ENCODE results near the gene UBE3A. TPM values are rescaled to one million over a fixed set of nuclear protein-coding genes. Genes with fewer than 3 reads are reported as not detected.
A peak's percentile ranks its signal among the peaks of the same experiment; 100 is the strongest.

Gene UBE3A
- total RNA-seq, 1 donor from 2014 or later = 122 TPM

DNA sequence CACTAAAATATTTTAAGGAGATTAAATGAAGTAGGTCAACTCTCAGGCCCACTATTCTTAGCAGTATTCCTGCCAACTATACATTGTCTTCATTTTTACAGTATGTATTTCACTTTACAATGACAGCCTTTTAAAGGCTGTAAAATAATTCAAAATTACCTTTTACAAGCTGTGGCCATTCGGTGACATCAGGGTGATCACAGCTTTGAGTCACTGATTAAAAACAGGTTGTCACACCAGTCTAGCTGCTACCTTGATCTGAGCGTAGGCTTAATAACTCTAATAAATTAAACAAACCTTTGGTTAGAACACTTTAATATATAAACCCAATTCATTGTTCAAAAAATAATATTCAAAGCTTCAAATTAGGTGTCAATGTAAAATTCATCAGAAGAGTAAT, 29.9 kb downstream of the UBE3A start:
- TF ChIP-seq, protein P1, sequence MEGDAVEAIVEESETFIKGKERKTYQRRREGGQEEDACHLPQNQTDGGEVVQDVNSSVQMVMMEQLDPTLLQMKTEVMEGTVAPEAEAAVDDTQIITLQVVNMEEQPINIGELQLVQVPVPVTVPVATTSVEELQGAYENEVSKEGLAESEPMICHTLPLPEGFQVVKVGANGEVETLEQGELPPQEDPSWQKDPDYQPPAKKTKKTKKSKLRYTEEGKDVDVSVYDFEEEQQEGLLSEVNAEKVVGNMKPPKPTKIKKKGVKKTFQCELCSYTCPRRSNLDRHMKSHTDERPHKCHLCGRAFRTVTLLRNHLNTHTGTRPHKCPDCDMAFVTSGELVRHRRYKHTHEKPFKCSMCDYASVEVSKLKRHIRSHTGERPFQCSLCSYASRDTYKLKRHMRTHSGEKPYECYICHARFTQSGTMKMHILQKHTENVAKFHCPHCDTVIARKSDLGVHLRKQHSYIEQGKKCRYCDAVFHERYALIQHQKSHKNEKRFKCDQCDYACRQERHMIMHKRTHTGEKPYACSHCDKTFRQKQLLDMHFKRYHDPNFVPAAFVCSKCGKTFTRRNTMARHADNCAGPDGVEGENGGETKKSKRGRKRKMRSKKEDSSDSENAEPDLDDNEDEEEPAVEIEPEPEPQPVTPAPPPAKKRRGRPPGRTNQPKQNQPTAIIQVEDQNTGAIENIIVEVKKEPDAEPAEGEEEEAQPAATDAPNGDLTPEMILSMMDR (IDR thresholded peaks at IDR 0.05; ENCODE audit: borderline replicate concordance) = no peak
- Histone ChIP-seq H3K27me3 (ENCODE audit: low read depth) (no peaks in the 10 kb centered on the region), H3K9me3 (replicated peaks) (no peaks in the 10 kb centered on the region), H3K27ac (replicated peaks) (no peak overlapping the region), H3K4me3 (no peak overlapping the region), H3K36me3 (peaks cover 14% of the 10 kb centered on the region), H3K4me1 (peaks cover 73% of the 10 kb centered on the region)
- no peak for DNase-seq
- intact Hi-C loops (cut with micrococcal nuclease) = no loop called here

DNA sequence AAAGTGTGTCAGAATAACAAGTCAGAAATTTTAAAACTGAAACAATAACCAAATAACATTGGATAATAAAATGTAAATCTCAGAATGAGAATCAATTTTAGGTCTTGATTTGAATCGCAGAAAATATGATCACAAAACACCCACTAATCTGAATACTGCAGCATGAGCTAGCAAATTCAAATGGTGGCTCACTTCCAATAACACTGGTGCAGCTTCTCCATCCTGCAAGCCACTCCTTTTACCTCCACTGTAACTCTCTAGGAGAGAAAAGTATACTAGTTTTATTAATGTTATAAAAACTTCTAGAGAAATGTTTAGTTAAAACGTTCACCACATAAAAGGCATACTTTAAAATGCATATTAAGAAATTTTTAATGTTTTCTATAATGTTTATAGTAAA, 30.4 kb downstream of the UBE3A start:
- Histone ChIP-seq H3K27me3 (ENCODE audit: low read depth) (no peaks in the 10 kb centered on the region), H3K4me3 (no peak overlapping the region), H3K36me3 (peaks cover 19% of the 10 kb centered on the region), H3K27ac (replicated peaks) (peak overlapping the region; percentile 12), H3K4me1 (peaks cover 68% of the 10 kb centered on the region), H3K9me3 (replicated peaks) (no peaks in the 10 kb centered on the region)
- intact Hi-C loops (cut with micrococcal nuclease) = no loop called here
- DNase-seq = no peak
- TF ChIP-seq, protein P1 (IDR thresholded peaks at IDR 0.05; ENCODE audit: borderline replicate concordance) = no peak

DNA sequence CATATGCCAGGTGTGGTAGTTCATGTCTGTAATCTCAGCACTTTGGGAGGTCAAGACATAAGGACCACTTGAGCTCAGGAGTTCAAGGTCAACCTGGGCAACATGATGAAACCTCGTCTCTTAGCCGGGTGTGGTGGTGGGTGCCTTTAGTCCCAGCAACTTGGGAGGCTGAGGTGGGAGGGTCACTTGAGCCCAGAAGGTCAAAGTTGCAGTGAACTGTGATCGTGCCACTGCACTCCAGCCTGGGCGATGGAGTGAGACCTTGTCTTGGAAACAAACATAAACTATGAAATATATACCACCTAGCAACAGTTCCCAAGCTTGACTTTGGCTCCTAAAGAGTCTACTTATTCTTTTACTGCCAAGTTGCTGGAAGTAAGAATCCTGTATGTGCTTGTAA, 30.9 kb downstream of the UBE3A start:
- H3K4me3 ChIP-seq = no peak overlapping the region
- intact Hi-C loops (cut with micrococcal nuclease) = no loop called here
- H3K9me3 ChIP-seq (replicated peaks) = peaks cover 3% of the 10 kb centered on the region
- H3K27me3 ChIP-seq (ENCODE audit: low read depth) = no peaks in the 10 kb centered on the region
- peak overlapping the region; percentile 12 for H3K27ac ChIP-seq (replicated peaks)
- peaks cover 24% of the 10 kb centered on the region for H3K36me3 ChIP-seq
- DNase-seq = no peak
- TF ChIP-seq, protein P1 (IDR thresholded peaks at IDR 0.05; ENCODE audit: borderline replicate concordance) = no peak
- peaks cover 63% of the 10 kb centered on the region for H3K4me1 ChIP-seq

DNA sequence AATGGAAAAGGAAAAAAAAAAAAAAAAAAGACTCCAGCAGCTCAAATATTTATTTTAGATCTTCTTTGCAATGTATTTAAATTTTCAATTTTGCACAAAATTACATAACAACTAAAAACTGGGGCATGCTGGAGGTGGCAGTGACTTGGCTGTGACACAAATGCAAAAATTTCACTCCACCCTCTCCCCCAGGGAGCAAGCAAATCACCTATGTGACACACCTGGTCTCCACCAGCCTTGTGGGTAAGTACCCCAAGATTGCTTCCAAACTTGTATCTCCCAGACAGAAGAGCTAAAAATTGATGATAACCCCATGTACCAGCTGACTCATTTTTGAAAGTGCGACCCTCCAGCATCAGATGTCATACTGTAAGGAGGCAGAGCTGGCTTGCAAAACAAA, 32.0 kb downstream of the UBE3A start:
- no peak overlapping the region for H3K27ac ChIP-seq (replicated peaks)
- TF ChIP-seq, protein P1 (IDR thresholded peaks at IDR 0.05; ENCODE audit: borderline replicate concordance) = no peak
- H3K4me3 ChIP-seq = no peak overlapping the region
- no peak for DNase-seq
- peaks cover 35% of the 10 kb centered on the region for H3K36me3 ChIP-seq
- intact Hi-C loops (cut with micrococcal nuclease) = no loop called here
- no peaks in the 10 kb centered on the region for H3K27me3 ChIP-seq (ENCODE audit: low read depth)
- peaks cover 14% of the 10 kb centered on the region for H3K9me3 ChIP-seq (replicated peaks)
- H3K4me1 ChIP-seq = peaks cover 52% of the 10 kb centered on the region

DNA sequence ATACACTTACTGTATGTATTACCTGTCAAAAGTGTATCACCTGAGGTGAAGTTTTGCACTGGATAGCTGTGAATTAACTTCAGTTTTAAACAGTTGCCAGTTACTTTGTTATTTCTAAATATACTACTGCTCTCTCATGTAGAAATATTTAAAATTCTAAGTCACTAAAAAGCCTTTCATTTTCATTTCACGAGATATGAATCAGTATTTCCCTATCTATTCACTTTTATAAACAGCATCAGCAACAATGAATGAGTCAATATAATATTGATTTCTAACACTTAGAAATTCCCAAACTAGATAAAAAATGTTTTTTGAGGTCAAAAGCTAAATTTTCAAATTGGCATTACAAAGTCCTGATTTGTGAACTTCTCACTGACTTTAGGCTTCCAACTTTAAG, 32.6 kb downstream of the UBE3A start:
- Histone ChIP-seq H3K9me3 (replicated peaks) (peaks cover 20% of the 10 kb centered on the region), H3K36me3 (peaks cover 41% of the 10 kb centered on the region), H3K27ac (replicated peaks) (no peak overlapping the region), H3K4me3 (no peak overlapping the region), H3K4me1 (peaks cover 46% of the 10 kb centered on the region), H3K27me3 (ENCODE audit: low read depth) (no peaks in the 10 kb centered on the region)
- intact Hi-C loops (cut with micrococcal nuclease) = no loop called here
- no peak for DNase-seq
- TF ChIP-seq, protein P1 (IDR thresholded peaks at IDR 0.05; ENCODE audit: borderline replicate concordance) = no peak

DNA sequence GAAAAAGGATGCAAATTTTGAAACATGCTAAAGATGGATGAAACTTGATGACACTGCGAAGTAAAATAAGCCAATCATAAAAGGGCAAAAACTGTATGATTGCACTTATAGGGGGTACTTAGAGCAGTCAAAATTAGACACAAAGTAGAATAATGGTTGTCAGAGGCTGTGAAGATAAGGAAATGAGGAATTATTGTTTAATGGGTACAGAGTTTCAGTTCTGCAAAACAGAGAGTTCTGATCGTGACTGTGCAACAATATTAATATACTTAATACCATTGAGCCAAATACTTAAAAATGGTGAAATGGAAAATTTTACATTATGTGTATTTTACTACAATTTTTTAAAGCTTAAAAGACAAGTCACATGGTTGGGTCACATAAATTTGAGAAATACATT, 35.1 kb downstream of the UBE3A start:
- peaks cover 22% of the 10 kb centered on the region for H3K4me1 ChIP-seq
- H3K36me3 ChIP-seq = peaks cover 45% of the 10 kb centered on the region
- no peak for DNase-seq
- peaks cover 23% of the 10 kb centered on the region for H3K9me3 ChIP-seq (replicated peaks)
- no peak overlapping the region for H3K4me3 ChIP-seq
- H3K27me3 ChIP-seq (ENCODE audit: low read depth) = no peaks in the 10 kb centered on the region
- TF ChIP-seq, protein P1 (IDR thresholded peaks at IDR 0.05; ENCODE audit: borderline replicate concordance) = no peak
- no peak overlapping the region for H3K27ac ChIP-seq (replicated peaks)
- intact Hi-C loops (cut with micrococcal nuclease) = no loop called here
